GM12801 (cell line): ENCODE measurements around the gene PFKFB1.

Source experiments
- TF ChIP-seq, protein P1 (sequence below): IDR thresholded peaks from one replicate; pipeline ENCODE4 v1.5.1; 2011; ENCODE audit warnings: control low read depth; ENCODE audit not compliant: insufficient read length; ENCODE audit errors: extremely low read depth

PFKFB1 gene

GRCh38 chrX:55006827-55007621 lies 13.0 kb upstream of the PFKFB1 start:
- TF ChIP-seq, protein P1, sequence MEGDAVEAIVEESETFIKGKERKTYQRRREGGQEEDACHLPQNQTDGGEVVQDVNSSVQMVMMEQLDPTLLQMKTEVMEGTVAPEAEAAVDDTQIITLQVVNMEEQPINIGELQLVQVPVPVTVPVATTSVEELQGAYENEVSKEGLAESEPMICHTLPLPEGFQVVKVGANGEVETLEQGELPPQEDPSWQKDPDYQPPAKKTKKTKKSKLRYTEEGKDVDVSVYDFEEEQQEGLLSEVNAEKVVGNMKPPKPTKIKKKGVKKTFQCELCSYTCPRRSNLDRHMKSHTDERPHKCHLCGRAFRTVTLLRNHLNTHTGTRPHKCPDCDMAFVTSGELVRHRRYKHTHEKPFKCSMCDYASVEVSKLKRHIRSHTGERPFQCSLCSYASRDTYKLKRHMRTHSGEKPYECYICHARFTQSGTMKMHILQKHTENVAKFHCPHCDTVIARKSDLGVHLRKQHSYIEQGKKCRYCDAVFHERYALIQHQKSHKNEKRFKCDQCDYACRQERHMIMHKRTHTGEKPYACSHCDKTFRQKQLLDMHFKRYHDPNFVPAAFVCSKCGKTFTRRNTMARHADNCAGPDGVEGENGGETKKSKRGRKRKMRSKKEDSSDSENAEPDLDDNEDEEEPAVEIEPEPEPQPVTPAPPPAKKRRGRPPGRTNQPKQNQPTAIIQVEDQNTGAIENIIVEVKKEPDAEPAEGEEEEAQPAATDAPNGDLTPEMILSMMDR, result no peak

- TF ChIP-seq, protein P1, result no peak
Measured at GRCh38 chrX:55005256-55005655, 11.3 kb upstream of the PFKFB1 start.

DNA sequence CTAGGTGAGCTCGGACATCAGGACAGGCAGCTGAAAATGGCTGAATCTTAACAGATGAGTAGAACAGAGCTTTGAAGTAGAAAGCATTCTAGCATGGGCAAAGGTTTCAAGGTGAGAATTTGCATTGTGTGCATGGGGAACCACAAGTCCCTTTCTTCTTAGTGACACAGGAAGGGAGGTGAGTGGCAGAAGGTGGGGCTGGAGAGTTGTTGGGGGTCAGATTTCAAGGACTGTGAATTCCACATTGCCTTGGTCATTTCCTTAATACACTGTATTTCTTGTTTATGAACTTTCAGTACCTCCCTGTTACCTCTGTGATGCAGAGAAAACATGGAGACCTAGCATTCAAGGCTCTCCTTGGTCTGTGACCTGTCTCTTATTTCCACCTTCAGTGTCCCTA lies 10.2 kb upstream of the PFKFB1 start:
- TF ChIP-seq, protein P1, result no peak

DNA sequence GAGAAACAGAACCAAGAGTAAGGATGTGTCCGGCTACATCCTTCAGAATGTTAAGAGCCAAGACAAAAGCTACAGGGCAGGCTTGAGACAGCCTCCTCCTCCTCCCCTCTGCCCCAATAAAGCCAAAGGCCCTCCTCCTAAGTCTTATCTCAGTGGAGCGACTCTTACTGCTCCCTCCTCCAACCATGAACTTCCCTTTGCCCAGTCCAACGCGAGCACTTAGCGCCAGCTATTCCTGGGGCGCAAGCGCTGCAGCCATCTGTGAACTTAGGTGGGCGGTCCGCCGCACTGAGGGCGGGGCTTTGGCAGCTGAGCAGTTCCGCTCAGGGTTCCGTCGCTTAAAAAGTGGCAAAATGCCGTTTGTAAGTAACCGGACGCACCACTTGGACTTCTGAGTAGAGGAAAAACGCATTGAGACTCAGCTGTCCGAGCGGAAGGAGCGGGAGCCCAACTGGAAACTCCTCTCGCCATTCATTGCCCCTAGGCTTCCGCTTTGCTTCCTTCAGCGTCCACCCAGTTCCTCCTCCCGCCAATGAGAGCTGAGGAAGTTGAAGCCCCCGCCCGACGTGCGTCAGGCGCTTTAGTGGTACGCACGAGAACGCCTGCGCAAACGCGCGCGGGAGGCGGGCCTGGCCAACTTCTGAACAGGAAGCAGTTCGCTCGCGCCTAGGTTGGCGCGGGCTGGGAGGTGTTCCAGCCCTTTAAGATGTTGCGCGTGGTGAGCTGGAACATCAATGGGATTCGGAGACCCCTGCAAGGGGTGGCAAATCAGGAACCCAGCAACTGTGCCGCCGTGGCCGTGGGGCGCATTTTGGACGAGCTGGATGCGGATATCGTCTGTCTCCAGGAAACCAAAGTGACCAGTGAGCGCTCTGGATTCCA lies 6.0 kb upstream of the PFKFB1 start, which contains the start of gene APEX2:
Gene APEX2, plus strand, starts transcription at position 647 of the 882 bp plus-strand sequence. Its CDS starts 60 bp downstream, at position 707.
- TF ChIP-seq, protein P1, result no peak

GRCh38 chrX:54995621-54996020 lies 1.6 kb upstream of the PFKFB1 start:
- TF ChIP-seq, protein P1, result no peak

GRCh38 chrX:54994668-54995351 lies 822 bp upstream of the PFKFB1 start:
- TF ChIP-seq, protein P1, result no peak
